ENCODE results near the gene WWC1. TPM values are rescaled to one million over a fixed set of nuclear protein-coding genes. Genes with fewer than 3 reads are reported as not detected.
A peak's percentile ranks its signal among the peaks of the same experiment; 100 is the strongest.

WWC1 gene
- total RNA-seq, 1 donor from 2014 or later, result 118 TPM

- Histone ChIP-seq H3K4me3 (ENCODE audit: low read depth, low read length) (no peak overlapping the region), H3K27me3 (ENCODE audit: control insufficient read depth, insufficient read depth, low read length) (no peaks in the 10 kb centered on the region), H3K36me3 (ENCODE audit: control insufficient read depth, insufficient read depth, low read length) (no peaks in the 10 kb centered on the region)
- no peak for TF ChIP-seq CTCF (IDR thresholded peaks at IDR 0.05; ENCODE audit: insufficient read depth, low read length, poor library complexity, severe bottlenecking)
- DNase-seq (ENCODE audit: low read depth), result peak; percentile 65
Measured at GRCh38 chr5:168301593-168302390, 10.3 kb downstream of the WWC1 start.

GRCh38 chr5:168302785-168303184 is 11.3 kb downstream of the WWC1 start:
- Histone ChIP-seq H3K27me3 (ENCODE audit: control insufficient read depth, insufficient read depth, low read length) (no peaks in the 10 kb centered on the region), H3K36me3 (ENCODE audit: control insufficient read depth, insufficient read depth, low read length) (no peaks in the 10 kb centered on the region), H3K4me3 (ENCODE audit: low read depth, low read length) (no peak overlapping the region)
- DNase-seq (ENCODE audit: low read depth), result no peak
- no peak for TF ChIP-seq CTCF (IDR thresholded peaks at IDR 0.05; ENCODE audit: insufficient read depth, low read length, poor library complexity, severe bottlenecking)

GRCh38 chr5:168303393-168304025 is 12.1 kb downstream of the WWC1 start:
- Histone ChIP-seq H3K4me3 (ENCODE audit: low read depth, low read length) (no peak overlapping the region), H3K36me3 (ENCODE audit: control insufficient read depth, insufficient read depth, low read length) (no peaks in the 10 kb centered on the region), H3K27me3 (ENCODE audit: control insufficient read depth, insufficient read depth, low read length) (no peaks in the 10 kb centered on the region)
- no peak for TF ChIP-seq CTCF (IDR thresholded peaks at IDR 0.05; ENCODE audit: insufficient read depth, low read length, poor library complexity, severe bottlenecking)
- DNase-seq (ENCODE audit: low read depth), result no peak

GRCh38 chr5:168304349-168304748 is 12.9 kb downstream of the WWC1 start:
- TF ChIP-seq CTCF (IDR thresholded peaks at IDR 0.05; ENCODE audit: insufficient read depth, low read length, poor library complexity, severe bottlenecking), result no peak
- no peaks in the 10 kb centered on the region for H3K36me3 ChIP-seq (ENCODE audit: control insufficient read depth, insufficient read depth, low read length)
- DNase-seq (ENCODE audit: low read depth), result no peak
- no peak overlapping the region for H3K4me3 ChIP-seq (ENCODE audit: low read depth, low read length)
- no peaks in the 10 kb centered on the region for H3K27me3 ChIP-seq (ENCODE audit: control insufficient read depth, insufficient read depth, low read length)

GRCh38 chr5:168305281-168305680 is 13.8 kb downstream of the WWC1 start:
- no peak for DNase-seq (ENCODE audit: low read depth)
- H3K36me3 ChIP-seq (ENCODE audit: control insufficient read depth, insufficient read depth, low read length), result no peaks in the 10 kb centered on the region
- H3K27me3 ChIP-seq (ENCODE audit: control insufficient read depth, insufficient read depth, low read length), result no peaks in the 10 kb centered on the region
- TF ChIP-seq CTCF (IDR thresholded peaks at IDR 0.05; ENCODE audit: insufficient read depth, low read length, poor library complexity, severe bottlenecking), result no peak
- no peak overlapping the region for H3K4me3 ChIP-seq (ENCODE audit: low read depth, low read length)
